GM21367 (cell line): ENCODE results near the gene FLOT1.

Experiments used
- ATAC-seq: cut with Tn5 transposase; IDR thresholded peaks from one replicate; pipeline ENCODE4 v1.9.1; 2021; ENCODE audit not compliant: unreplicated experiment

Gene FLOT1

DNA sequence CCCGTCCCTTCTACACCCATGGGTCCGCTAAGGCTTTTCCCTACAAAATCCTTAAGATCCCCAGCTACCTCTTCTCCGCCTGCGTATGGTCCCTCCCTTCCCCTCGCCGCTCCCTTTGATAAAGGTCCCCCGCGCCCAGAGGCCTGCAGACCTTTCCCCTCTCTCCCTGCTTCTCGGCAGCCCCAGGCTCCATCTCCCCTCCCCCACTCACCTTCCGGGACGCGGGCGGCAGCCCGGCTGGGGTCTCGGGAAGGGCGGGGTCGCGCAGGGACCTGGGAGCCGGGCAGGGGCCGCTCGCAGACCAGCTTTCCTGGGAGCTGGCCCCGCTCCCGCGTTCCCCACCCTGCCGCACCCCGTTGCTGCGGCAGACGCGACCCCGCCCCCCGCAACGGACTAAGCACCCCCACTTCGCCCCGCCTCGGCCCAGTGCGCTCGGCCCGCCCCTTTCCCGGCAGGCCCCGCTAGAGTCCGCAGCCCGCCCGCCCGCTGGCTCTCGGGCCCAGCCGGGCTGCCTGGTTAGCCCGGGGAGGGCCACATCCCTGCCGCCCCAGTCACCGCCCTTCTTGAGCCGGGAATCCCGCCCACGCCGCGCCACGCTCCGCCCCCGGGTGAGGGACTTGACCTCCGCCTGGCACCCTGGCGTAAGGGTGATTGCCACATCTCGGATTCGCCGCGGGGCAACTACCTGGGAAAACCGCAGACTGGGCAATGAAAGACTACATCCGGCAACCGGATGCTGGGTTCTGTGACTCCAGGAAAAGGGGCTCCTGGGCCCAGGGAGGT is at the start of gene FLOT1:
Gene FLOT1 (minus strand): TSS at position 372 of the 783 bp plus-strand sequence. CDS start 498 bp downstream, outside the sequence.
- ATAC-seq = peak; percentile 66

- ATAC-seq = no peak
These were observed 48.4 kb upstream of the FLOT1 start for GRCh38 chr6:30790724-30791383.

- no peak for ATAC-seq
These were observed 47.1 kb upstream of the FLOT1 start for GRCh38 chr6:30789606-30790005.

DNA sequence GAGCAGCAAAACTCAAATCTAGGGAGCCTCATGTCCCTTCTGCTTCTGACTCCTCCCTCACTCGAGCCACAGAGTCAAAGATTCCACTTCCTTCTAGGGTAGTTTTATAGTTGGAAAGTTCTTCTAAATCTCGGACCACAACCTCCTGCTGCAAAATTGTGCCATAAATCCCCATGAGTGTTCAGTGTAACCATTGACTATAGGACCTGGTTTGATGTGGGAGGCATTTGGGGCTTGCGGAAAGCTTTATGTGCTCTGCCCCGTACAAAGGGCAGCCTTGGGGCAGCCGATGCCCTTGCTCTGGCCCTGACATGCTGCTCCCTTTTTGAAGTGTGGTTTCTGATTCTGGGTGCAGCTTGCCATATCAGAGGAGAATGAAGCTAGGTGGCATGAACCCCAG is 45.5 kb upstream of the FLOT1 start:
- no peak for ATAC-seq

- no peak for ATAC-seq
These were observed 40.0 kb upstream of the FLOT1 start for GRCh38 chr6:30782425-30783014.

GRCh38 chr6:30781743-30782424 is 39.4 kb upstream of the FLOT1 start:
- ATAC-seq = no peak

GRCh38 chr6:30781395-30781742 is 38.9 kb upstream of the FLOT1 start:
- no peak for ATAC-seq

- no peak for ATAC-seq
These were observed 38.1 kb upstream of the FLOT1 start for GRCh38 chr6:30780642-30780920.

- ATAC-seq = no peak
These were observed 37.6 kb upstream of the FLOT1 start for GRCh38 chr6:30779850-30780641.

DNA sequence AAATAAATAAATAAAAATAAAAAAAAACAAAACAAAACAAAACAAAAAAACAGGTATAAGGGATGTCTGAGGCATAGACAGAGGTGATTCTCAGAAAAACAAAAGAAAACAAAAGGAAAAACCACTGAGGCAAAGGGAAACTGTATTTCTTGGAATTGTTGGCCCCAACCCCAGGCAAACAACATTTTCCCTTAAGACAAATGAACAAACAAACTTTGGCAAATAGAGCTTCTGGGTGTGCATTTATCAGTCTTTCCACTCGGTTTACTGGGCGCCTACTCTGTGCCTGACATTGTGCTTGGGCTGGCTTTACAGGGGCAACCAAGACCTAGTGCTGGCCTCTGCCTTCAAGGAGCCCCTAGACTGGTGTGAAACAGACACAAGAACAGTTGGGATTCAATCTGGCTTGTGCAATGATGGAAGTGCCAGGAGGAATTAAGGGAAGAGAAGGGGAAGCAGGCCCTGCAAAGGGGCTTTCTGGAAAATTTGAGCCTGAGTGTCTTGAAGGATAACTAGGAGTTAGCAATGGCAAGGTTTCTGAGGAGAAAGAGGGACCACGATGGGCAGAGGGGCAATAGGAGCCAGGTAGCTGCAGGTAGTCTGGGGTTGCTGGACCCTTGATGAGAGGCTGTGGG is 35.6 kb upstream of the FLOT1 start:
- ATAC-seq = no peak

GRCh38 chr6:30777155-30777485 is 34.6 kb upstream of the FLOT1 start:
- ATAC-seq = no peak

DNA sequence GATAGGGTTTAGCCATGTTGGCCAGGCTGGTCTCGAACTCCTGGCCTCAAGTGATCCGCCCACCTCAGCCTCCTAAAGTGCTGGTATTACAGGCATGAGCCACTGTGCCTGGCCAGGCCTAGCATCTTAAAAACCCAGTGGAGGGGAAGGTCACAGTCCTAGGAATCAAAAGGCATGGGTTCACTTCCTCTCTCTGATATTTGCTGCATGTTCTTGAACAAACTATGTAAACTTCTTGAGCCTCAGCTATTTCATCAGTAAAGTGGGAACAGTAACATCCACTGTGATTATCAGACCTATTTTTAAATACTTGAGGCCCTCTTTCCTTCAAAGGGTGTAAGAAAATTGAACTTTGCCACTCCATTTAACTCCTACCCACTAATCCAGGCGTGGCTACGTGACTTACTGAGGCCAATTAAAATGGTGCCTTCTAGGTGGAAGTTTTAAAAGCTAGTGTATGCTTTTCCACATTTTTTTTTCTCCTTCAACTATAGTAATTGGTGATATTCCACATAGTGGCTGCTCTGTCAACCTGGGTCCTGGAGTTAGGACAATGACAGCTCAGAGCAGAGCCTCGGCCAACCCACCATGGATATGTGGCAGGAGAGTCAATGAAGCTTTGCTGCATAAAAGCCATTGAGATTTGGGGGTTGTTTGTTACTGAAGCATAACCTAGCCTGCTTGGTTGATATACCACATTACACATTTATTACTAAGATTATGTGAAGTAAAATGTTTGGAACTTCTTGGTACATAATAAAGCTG is 34.1 kb upstream of the FLOT1 start:
- ATAC-seq = no peak

DNA sequence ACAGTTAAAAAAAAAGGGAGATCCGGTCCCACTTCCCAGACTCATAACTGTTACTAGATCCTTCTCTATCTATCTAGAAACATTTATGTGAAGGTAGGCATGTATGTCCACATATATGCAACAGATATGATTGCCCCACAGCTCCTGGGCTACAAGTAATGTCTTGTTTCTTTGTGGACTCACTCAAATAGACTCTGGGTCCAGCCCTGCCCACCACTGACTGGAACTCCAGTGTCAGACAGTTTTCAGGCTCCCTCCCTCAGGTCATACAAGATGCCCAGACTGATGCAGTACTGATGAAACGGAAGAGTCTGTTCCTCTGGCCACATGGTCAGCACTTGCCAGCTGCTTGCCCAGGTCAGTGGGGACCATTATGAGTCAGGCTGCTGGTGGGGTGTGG is 32.6 kb upstream of the FLOT1 start:
- ATAC-seq = no peak

- no peak for ATAC-seq
These were observed 32.2 kb upstream of the FLOT1 start for GRCh38 chr6:30774701-30775100.

DNA sequence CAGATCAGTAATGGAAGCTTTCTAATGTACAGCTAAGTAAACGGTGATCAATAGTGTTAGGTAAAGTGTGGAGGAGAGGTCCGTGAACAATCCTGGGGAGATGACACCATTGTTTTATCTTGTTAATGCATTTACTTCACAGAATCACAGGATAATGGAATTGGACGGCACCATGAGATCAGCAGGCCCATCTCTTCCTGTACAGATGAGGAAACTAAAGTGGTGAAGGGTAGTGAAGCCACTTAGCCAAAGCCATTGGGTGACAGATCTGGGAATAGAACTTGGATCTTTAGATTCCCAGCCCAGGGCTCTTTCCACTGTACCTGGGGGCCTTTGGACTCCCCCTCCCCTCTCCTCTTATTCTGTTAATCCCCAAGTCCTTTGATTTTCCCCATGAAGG is 28.1 kb upstream of the FLOT1 start:
- no peak for ATAC-seq

GRCh38 chr6:30769853-30770524 is 27.5 kb upstream of the FLOT1 start:
- no peak for ATAC-seq

DNA sequence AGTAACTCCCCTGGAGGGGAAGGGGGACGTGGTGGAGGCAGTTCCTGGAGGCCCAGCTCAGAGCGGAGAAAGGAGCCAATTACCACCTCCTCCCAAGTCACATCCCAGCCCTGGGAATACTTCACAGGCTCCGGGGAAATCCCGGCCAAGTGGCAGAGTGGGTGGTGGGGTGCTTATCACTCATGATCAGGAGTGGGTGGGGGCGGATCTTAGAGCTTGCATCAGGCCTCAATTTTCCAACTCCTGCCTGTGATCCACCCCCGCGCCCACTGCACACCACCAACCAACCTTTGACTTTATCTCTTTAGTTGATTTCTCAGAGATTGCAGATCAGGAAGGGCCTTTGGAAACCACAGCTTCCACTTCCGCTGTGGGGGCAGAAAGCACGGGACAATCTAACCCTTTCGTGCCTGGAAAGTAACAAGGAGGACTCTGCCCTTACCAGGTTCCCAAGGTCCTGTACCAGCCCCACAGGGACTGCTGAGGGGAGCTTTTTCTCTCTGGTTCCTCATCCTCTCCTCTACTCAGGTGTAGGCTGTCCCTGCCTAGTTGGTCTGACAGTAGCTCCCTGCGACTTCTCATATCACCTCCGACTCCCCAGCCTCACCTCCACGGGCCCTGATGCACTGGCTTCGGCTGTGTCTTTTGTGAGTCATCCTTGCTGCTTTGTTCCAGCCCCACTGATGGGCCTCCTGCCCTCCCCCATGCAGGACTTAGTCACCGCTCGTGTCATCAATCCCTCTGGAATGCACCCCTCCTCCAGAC is 26.8 kb upstream of the FLOT1 start:
- no peak for ATAC-seq

- ATAC-seq = no peak
These were observed 26.2 kb upstream of the FLOT1 start for GRCh38 chr6:30768634-30769087.

- ATAC-seq = no peak
These were observed 25.4 kb upstream of the FLOT1 start for GRCh38 chr6:30767944-30768301.
